GM12891 (cell line): ENCODE results near the gene IQCH.

ENCODE experiments used
- POLR2A ChIP-seq: IDR thresholded peaks from 2 replicates; pipeline ENCODE4 v1.6.1; 2011; ENCODE audit warnings: low read depth, low read length, control low read depth
- POLR2AphosphoS5 ChIP-seq: IDR thresholded peaks from 2 replicates; pipeline ENCODE4 v1.6.1; 2011; ENCODE audit warnings: low read depth, low read length, control low read depth
- SPI1 ChIP-seq: IDR thresholded peaks from 2 replicates; pipeline ENCODE4 v1.6.1; 2011; ENCODE audit warnings: low read depth, low read length, control low read depth
- TAF1 ChIP-seq: IDR thresholded peaks from 2 replicates; pipeline ENCODE4 v1.6.1; 2011; ENCODE audit warnings: low read depth, low read length, control low read depth

GRCh38 chr15:67501177-67501835 lies 246.7 kb downstream of the IQCH start:
- TF ChIP-seq POLR2A (no peak), TAF1 (no peak), POLR2AphosphoS5 (no peak), SPI1 (no peak)
